OCI-LY7 (cell line): ENCODE data around the gene USP31.
"Not testable (repeated sequence)": the region's sequence is repeated elsewhere in the genome, so short reads cannot be mapped to it uniquely, and the experiment has no call there.

Source experiments
- EZH2phosphoT487 ChIP-seq: fragments of 200-600 bp; sonication (generic); IDR thresholded peaks from 2 replicates; pipeline ENCODE4 v1.6.1; 2018; ENCODE audit warnings: low read depth, borderline replicate concordance, mild to moderate bottlenecking, mixed run types, antibody characterized with exemption, low read length, moderate library complexity, mixed read lengths
- TF ChIP-seq, protein P1 (sequence below): fragments of 200-600 bp; sonication (generic); conservative IDR thresholded peaks from 2 replicates; pipeline ENCODE4 v1.5.1; 2014; ENCODE audit warnings: mild to moderate bottlenecking, antibody characterized with exemption, low read length, moderate library complexity, mixed read lengths

DNA sequence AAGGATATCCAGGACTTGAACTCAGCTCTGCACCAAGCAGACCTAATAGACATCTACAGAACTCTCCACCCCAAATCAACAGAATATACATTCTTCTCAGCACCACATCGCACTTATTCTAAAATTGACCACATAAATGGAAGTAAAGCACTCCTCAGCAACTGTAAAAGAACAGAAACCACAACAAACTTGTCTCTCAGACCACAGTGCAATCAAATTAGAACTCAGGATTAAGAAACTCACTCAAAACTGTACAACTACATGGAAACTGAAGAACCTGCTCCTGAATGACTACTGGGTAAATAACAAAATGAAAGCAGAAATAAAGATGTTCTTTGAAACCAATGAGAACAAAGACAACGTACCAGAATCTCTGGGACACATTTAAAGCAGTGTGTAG is 52.8 kb downstream of the USP31 start:
- TF ChIP-seq, protein P1, sequence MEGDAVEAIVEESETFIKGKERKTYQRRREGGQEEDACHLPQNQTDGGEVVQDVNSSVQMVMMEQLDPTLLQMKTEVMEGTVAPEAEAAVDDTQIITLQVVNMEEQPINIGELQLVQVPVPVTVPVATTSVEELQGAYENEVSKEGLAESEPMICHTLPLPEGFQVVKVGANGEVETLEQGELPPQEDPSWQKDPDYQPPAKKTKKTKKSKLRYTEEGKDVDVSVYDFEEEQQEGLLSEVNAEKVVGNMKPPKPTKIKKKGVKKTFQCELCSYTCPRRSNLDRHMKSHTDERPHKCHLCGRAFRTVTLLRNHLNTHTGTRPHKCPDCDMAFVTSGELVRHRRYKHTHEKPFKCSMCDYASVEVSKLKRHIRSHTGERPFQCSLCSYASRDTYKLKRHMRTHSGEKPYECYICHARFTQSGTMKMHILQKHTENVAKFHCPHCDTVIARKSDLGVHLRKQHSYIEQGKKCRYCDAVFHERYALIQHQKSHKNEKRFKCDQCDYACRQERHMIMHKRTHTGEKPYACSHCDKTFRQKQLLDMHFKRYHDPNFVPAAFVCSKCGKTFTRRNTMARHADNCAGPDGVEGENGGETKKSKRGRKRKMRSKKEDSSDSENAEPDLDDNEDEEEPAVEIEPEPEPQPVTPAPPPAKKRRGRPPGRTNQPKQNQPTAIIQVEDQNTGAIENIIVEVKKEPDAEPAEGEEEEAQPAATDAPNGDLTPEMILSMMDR, result not testable (repeated sequence)
- TF ChIP-seq EZH2phosphoT487, result not testable (repeated sequence)
